ENCODE measurements around the gene HAND1.

Gene HAND1

GRCh38 chr5:154446195-154447088 lies 31.6 kb downstream of the HAND1 start:
- TF ChIP-seq, protein P1, sequence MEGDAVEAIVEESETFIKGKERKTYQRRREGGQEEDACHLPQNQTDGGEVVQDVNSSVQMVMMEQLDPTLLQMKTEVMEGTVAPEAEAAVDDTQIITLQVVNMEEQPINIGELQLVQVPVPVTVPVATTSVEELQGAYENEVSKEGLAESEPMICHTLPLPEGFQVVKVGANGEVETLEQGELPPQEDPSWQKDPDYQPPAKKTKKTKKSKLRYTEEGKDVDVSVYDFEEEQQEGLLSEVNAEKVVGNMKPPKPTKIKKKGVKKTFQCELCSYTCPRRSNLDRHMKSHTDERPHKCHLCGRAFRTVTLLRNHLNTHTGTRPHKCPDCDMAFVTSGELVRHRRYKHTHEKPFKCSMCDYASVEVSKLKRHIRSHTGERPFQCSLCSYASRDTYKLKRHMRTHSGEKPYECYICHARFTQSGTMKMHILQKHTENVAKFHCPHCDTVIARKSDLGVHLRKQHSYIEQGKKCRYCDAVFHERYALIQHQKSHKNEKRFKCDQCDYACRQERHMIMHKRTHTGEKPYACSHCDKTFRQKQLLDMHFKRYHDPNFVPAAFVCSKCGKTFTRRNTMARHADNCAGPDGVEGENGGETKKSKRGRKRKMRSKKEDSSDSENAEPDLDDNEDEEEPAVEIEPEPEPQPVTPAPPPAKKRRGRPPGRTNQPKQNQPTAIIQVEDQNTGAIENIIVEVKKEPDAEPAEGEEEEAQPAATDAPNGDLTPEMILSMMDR (IDR thresholded peaks at IDR 0.05) = no peak

DNA sequence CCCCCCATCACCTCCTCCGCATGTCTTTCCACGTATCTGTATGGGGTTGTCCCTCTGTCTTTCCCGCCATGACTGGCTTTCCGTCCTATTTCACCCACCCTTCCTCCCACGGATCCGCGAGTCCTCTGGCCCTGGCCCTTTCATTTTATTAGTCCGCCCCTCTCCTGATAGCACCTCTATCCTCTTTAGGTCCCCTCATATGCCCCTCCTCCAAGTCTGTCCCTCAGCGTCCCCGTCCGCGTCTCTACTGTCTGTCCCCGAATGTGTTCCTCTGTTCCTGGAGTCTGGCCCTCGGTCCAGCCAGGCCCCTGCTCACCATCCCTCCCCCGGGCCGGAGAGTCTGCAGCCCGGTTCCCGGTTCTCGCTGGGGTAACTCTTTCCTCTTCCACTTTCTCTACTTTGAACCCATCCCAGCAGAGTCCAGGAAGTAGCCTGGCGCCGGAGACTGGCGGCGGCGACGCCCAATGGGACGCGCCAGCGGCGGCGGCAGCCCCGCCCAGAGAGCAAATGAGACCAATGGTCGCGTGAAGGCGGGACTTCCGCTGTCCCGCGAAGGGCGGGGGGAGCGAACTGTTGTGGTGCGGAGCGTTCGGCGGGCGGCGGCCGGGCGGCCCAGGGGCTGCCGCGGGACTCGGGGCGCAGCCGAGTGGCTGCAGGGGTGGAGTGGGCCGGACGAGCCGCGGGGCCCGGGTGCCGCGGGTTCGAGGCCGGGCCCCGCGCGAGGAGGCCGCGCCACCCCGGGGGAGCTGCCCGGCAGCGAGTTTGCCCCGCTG lies 32.4 kb downstream of the HAND1 start, which contains the start of gene SAP30L:
Gene SAP30L (plus strand): TSS at position 576 of the 773 bp plus-strand sequence. CDS start 608 bp downstream, outside the sequence.
- TF ChIP-seq, protein P1 (IDR thresholded peaks at IDR 0.05) = no peak

DNA sequence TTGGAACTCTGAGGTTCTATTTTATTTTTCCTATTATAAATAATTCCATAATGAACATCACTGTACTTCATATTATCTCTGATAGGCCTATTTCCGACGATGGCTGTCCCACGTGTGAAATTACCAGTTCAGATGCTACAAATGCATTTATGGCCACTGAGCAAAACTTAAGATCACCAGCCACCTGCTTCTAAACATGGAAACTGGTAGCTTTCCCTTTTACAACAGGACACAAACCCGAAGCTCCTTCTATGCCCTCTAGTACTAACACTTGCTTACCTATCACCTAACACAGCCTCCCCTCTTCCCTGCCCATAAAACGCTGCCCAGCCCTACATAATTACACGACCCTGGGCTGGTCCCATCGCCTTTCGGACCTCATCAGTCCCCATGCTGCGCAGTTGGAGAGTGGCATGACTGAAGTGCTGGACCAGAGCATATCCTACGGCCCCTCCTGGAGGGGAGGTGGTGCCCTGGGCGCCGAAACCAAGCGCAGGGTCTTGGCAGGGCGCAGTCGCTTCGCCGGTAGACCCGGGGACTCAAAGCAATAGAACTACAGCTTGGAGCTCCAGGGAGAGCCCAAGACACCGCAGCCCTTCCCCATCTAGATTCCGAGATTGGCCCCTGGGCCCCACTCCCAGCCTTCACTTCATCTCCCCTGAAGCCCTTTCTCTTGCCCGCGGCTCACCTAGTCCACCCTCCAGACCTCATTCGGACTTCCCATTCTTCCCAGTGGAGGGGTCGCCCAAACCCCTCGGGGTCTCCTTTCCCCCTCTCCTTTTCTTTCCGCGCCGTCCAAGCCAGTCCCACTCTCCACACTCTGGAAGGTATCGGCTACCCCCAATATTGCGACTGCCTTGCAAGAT lies 33.2 kb downstream of the HAND1 start:
- TF ChIP-seq, protein P1 (IDR thresholded peaks at IDR 0.05) = no peak

DNA sequence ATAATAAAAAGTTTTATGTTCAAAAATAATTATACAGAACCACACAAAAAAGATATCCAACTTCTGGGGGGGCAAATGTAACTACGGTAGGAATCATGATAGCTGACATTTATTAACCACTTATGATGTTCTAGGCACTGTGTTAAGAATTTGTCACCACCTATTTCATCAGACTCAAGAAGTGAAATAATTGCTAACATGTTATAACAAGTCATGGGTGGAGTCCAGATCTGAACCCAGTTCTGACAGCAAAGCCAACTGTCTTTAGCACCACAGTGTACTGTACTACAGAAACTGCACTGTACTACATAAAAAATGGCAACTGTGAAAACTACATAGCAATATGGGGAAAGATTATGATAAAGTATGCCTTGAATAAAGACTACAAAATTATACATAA lies 35.2 kb downstream of the HAND1 start:
- TF ChIP-seq, protein P1 (IDR thresholded peaks at IDR 0.05) = no peak

- TF ChIP-seq, protein P1 (IDR thresholded peaks at IDR 0.05) = no peak
Observed at GRCh38 chr5:154440540-154440939, 37.5 kb downstream of the HAND1 start.

GRCh38 chr5:154437281-154437965 lies 40.6 kb downstream of the HAND1 start:
- TF ChIP-seq, protein P1 (IDR thresholded peaks at IDR 0.05) = no peak
